Uterus (tissue), 2 donors: Measurements from ENCODE around the gene NEURL1.

Experiments used
- CTCF ChIP-seq, 4 experiments: fragments of 200-600 bp in 2 of 4; fragments of 450-650 bp in 2 of 4; sonication (generic) in 2 of 4; IDR thresholded peaks; one replicate each; pipeline ENCODE4 v1.5.1; 2016 to 2019; ENCODE audit warnings: antibody characterized with exemption in 4 of 4, mild to moderate bottlenecking in 2 of 4, moderate library complexity in 1 of 4
- POLR2A ChIP-seq, 2 donors: fragments of 450-650 bp; IDR thresholded peaks; one replicate each; pipeline ENCODE4 v1.6.1; 2016; ENCODE audit warnings: antibody characterized with exemption in 2 of 2, mild to moderate bottlenecking in 1 of 2, moderate library complexity in 1 of 2

- TF ChIP-seq CTCF (IDR thresholded peaks at IDR 0.05) (no peak), POLR2A (IDR thresholded peaks at IDR 0.05) (no peak)
Measured at GRCh38 chr10:103573205-103573487, 79.6 kb downstream of the NEURL1 start.
